Measurements from ENCODE around the gene FBXL19. TPM values are rescaled to one million over a fixed set of nuclear protein-coding genes. Genes with fewer than 3 reads are reported as not detected.

FBXL19 gene
- total RNA-seq, 1 experiment from 2014 or later = 84.3 TPM

- H3K9me3 Mint-ChIP-seq = no peaks in the 10 kb centered on the region
- H3K27me3 Mint-ChIP-seq (ENCODE audit: low read depth) = no peaks in the 10 kb centered on the region
- ATAC-seq (no peak), DNase-seq (ENCODE audit: low spot score) (no peak)
- no peak overlapping the region for H3K27ac Mint-ChIP-seq
- CTCF ChIA-PET = interaction anchor here (0.5 to 5.1 kb wide), 28 partner anchors 10 to 495 kb away, joined by 3 to 83 read pairs (median 10); partner anchors contain the start of genes ARMC5, KAT8, PYDC1 and ZNF646
- no peak overlapping the region for H3K4me3 Mint-ChIP-seq
- POLR2A ChIA-PET = interaction anchor here (0.8 to 1.8 kb wide), 4 partner anchors 11 to 56 kb away, joined by 3 to 6 read pairs (median 4); partner anchors contain the start of gene SETD1A
- H3K4me1 Mint-ChIP-seq = peaks cover 6% of the 10 kb centered on the region
- TF ChIP-seq ZNF317 (CRISPR knock-in tag; IDR thresholded peaks at IDR 0.05; ENCODE audit: borderline replicate concordance, low read depth) (no peak), MYBL2 (CRISPR knock-in tag; IDR thresholded peaks at IDR 0.05) (no peak), GABPB1 (CRISPR knock-in tag; IDR thresholded peaks at IDR 0.05) (no peak), FOXP1 (CRISPR knock-in tag; IDR thresholded peaks at IDR 0.05; ENCODE audit: borderline replicate concordance) (no peak), PREB (CRISPR knock-in tag; IDR thresholded peaks at IDR 0.05; ENCODE audit: borderline replicate concordance) (no peak), JAZF1 (CRISPR knock-in tag; IDR thresholded peaks at IDR 0.05) (no peak), ELF4 (CRISPR knock-in tag; IDR thresholded peaks at IDR 0.05; ENCODE audit: low read depth) (no peak), ARID4B (CRISPR knock-in tag; IDR thresholded peaks at IDR 0.05; ENCODE audit: borderline replicate concordance) (no peak)
- TF ChIP-seq, protein P1, sequence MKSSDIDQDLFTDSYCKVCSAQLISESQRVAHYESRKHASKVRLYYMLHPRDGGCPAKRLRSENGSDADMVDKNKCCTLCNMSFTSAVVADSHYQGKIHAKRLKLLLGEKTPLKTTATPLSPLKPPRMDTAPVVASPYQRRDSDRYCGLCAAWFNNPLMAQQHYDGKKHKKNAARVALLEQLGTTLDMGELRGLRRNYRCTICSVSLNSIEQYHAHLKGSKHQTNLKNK (CRISPR knock-in tag; IDR thresholded peaks at IDR 0.05) = no peak
- peaks cover 6% of the 10 kb centered on the region for H3K36me3 Mint-ChIP-seq
Observed at GRCh38 chr16:30986129-30986991, 63.0 kb downstream of the FBXL19 start.

- Mint-ChIP-seq H3K36me3 (no peaks in the 10 kb centered on the region; the same call in 1 of the 2 replicates), H3K27ac (no peak overlapping the region), H3K4me1 (peaks cover 6% of the 10 kb centered on the region), H3K9me3 (no peaks in the 10 kb centered on the region), H3K27me3 (ENCODE audit: low read depth) (no peaks in the 10 kb centered on the region), H3K4me3 (no peak overlapping the region)
- no peak for DNase-seq (ENCODE audit: low spot score)
- no peak for ATAC-seq
- POLR2A ChIA-PET = interaction anchor here (0.6 kb wide), 1 partner anchor 462 kb away, joined by 4 read pairs; no protein-coding TSS in a partner anchor
- TF ChIP-seq FOXP1 (CRISPR knock-in tag; IDR thresholded peaks at IDR 0.05; ENCODE audit: borderline replicate concordance) (peak; percentile 43; the same call in 1 of the 2 replicates), ZNF263 (CRISPR knock-in tag; IDR thresholded peaks at IDR 0.05; ENCODE audit: low read depth) (no peak)
- CTCF ChIA-PET = interaction anchor here (1.0 to 3.7 kb wide), 5 partner anchors 9 to 395 kb away, joined by 4 to 79 read pairs (median 4); no protein-coding TSS in a partner anchor
Observed at GRCh38 chr16:30987581-30988190, 64.3 kb downstream of the FBXL19 start.

- H3K27ac Mint-ChIP-seq = no peak overlapping the region
- no peak overlapping the region for H3K4me3 Mint-ChIP-seq
- ATAC-seq (no peak), DNase-seq (ENCODE audit: low spot score) (no peak)
- H3K9me3 Mint-ChIP-seq = no peaks in the 10 kb centered on the region
- no peaks in the 10 kb centered on the region for H3K27me3 Mint-ChIP-seq (ENCODE audit: low read depth)
- ChIA-PET POLR2A (no interaction called here), CTCF (no interaction called here)
- H3K36me3 Mint-ChIP-seq = no peaks in the 10 kb centered on the region
- peaks cover 6% of the 10 kb centered on the region for H3K4me1 Mint-ChIP-seq
- TF ChIP-seq, protein P2, sequence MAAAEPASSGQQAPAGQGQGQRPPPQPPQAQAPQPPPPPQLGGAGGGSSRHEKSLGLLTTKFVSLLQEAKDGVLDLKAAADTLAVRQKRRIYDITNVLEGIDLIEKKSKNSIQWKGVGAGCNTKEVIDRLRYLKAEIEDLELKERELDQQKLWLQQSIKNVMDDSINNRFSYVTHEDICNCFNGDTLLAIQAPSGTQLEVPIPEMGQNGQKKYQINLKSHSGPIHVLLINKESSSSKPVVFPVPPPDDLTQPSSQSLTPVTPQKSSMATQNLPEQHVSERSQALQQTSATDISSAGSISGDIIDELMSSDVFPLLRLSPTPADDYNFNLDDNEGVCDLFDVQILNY (CRISPR knock-in tag; IDR thresholded peaks at IDR 0.05) = no peak
- TF ChIP-seq FOXK1 (CRISPR knock-in tag; IDR thresholded peaks at IDR 0.05) = no peak
- no peak for TF ChIP-seq ZNF532 (CRISPR knock-in tag; IDR thresholded peaks at IDR 0.05; ENCODE audit: borderline replicate concordance)
Observed at GRCh38 chr16:30989469-30990047, 66.2 kb downstream of the FBXL19 start.

Data from WTC11 (cell line).